GM18502 (cell line): ENCODE measurements around the gene TTC27.
"Not testable (repeated sequence)": the region's sequence is repeated elsewhere in the genome, so short reads cannot be mapped to it uniquely, and the experiment has no call there.

Source experiments
- ATAC-seq: cut with Tn5 transposase; IDR thresholded peaks from one replicate; pipeline ENCODE4 v1.9.1; 2021; ENCODE audit warnings: mild to moderate bottlenecking; ENCODE audit not compliant: unreplicated experiment, poor library complexity

Gene TTC27

GRCh38 chr2:32750880-32751279 is 123.0 kb downstream of the TTC27 start:
- ATAC-seq = no peak

- no peak for ATAC-seq
Observed at GRCh38 chr2:32752205-32752604, 124.4 kb downstream of the TTC27 start.

- no peak for ATAC-seq
Observed at GRCh38 chr2:32752952-32753351, 125.1 kb downstream of the TTC27 start.

GRCh38 chr2:32754676-32755075 is 126.8 kb downstream of the TTC27 start:
- ATAC-seq = not testable (repeated sequence)

GRCh38 chr2:32755666-32756065 is 127.8 kb downstream of the TTC27 start:
- no peak for ATAC-seq

GRCh38 chr2:32756074-32756727 is 128.4 kb downstream of the TTC27 start:
- ATAC-seq = no peak

GRCh38 chr2:32758232-32758631 is 130.4 kb downstream of the TTC27 start:
- no peak for ATAC-seq

- ATAC-seq = no peak
Observed at GRCh38 chr2:32760628-32761027, 132.8 kb downstream of the TTC27 start.

GRCh38 chr2:32768387-32769174 is 140.7 kb downstream of the TTC27 start:
- no peak for ATAC-seq

- no peak for ATAC-seq
Observed at GRCh38 chr2:32770360-32770759, 142.5 kb downstream of the TTC27 start.

GRCh38 chr2:32772638-32773447 is 145.0 kb downstream of the TTC27 start:
- ATAC-seq = no peak

GRCh38 chr2:32773448-32773808 is 145.6 kb downstream of the TTC27 start:
- no peak for ATAC-seq

GRCh38 chr2:32775954-32776353 is 148.1 kb downstream of the TTC27 start:
- ATAC-seq = no peak

GRCh38 chr2:32777714-32778113 is 149.9 kb downstream of the TTC27 start:
- no peak for ATAC-seq

GRCh38 chr2:32780961-32781360 is 153.1 kb downstream of the TTC27 start:
- no peak for ATAC-seq

GRCh38 chr2:32783469-32783868 is 155.6 kb downstream of the TTC27 start:
- ATAC-seq = no peak

GRCh38 chr2:32783933-32784332 is 156.1 kb downstream of the TTC27 start:
- ATAC-seq = no peak

GRCh38 chr2:32787207-32787606 is 159.4 kb downstream of the TTC27 start:
- no peak for ATAC-seq

GRCh38 chr2:32788114-32788513 is 160.3 kb downstream of the TTC27 start:
- ATAC-seq = no peak

GRCh38 chr2:32792416-32792815 is 164.6 kb downstream of the TTC27 start:
- no peak for ATAC-seq

GRCh38 chr2:32798829-32799228 is 171.0 kb downstream of the TTC27 start:
- no peak for ATAC-seq
